ENCODE data around the gene NPFFR1.

DNA sequence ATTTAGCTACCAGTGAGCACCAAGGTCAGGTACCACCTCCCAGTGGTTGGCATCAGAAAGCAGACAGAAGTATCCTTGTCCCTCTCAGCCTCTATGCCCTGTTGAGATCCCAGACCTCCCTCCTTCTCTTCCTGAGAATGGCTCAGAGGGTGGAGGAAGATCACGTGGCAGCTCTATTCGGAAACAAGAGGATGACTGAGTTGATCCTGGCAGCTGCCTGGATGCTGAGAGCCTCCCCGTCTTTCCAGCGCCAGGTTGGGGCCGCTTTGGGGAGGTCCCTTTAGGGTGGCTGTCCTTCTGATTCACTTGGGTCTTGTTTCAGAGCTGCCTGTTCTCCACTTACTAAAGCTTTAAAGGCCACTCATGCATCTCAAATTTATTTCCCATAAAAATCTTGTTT, 36.9 kb upstream of the NPFFR1 start:
- no peak for TF ChIP-seq POLR2AphosphoS5 (IDR thresholded peaks at IDR 0.05; ENCODE audit: low read depth, low read length)
- TF ChIP-seq POLR2A (IDR thresholded peaks at IDR 0.05; ENCODE audit: low read depth, low read length) = no peak
- TF ChIP-seq TAF1 (IDR thresholded peaks at IDR 0.05; ENCODE audit: low read depth, low read length) = no peak
- TF ChIP-seq POU2F2 (IDR thresholded peaks at IDR 0.05; ENCODE audit: low read depth, low read length) = no peak
- TF ChIP-seq PAX5 (IDR thresholded peaks at IDR 0.05; ENCODE audit: insufficient read depth, low read length, severe bottlenecking) = no peak
- no peak for TF ChIP-seq SPI1 (IDR thresholded peaks at IDR 0.05; ENCODE audit: low read depth, low read length)

All from GM12891 (cell line).